Fibroblast of skin of right biceps (primary cell): Measurements from ENCODE around the gene USF2.
"Not testable (repeated sequence)": the region's sequence is repeated elsewhere in the genome, so short reads cannot be mapped to it uniquely, and the experiment has no call there.

Source experiments
- DNase-seq: peaks from one replicate; pipeline ENCODE4 v3.0.0-alpha.2; 2013

The USF2 gene

GRCh38 chr19:35286101-35286500 is 17.3 kb downstream of the USF2 start:
- not testable (repeated sequence) for DNase-seq

GRCh38 chr19:35287713-35288112 is 19.0 kb downstream of the USF2 start:
- DNase-seq: no peak

- DNase-seq: no peak
These were observed 19.6 kb downstream of the USF2 start for GRCh38 chr19:35288331-35288730.

GRCh38 chr19:35288906-35289305 is 20.1 kb downstream of the USF2 start:
- no peak for DNase-seq

GRCh38 chr19:35290381-35291127 is 21.8 kb downstream of the USF2 start:
- no peak for DNase-seq

GRCh38 chr19:35291259-35291658 is 22.5 kb downstream of the USF2 start:
- DNase-seq: no peak

- DNase-seq: no peak
These were observed 23.2 kb downstream of the USF2 start, which contains the start of gene MAG for GRCh38 chr19:35291916-35292315. TSS of gene MAG (plus strand) at chr19:35292161. CDS start at chr19:35295409, 3,248 bp downstream.

GRCh38 chr19:35292421-35293362 is 23.9 kb downstream of the USF2 start:
- no peak for DNase-seq

- DNase-seq: no peak
These were observed 24.6 kb downstream of the USF2 start for GRCh38 chr19:35293363-35293739.

- no peak for DNase-seq
These were observed 25.0 kb downstream of the USF2 start for GRCh38 chr19:35293808-35294207.

GRCh38 chr19:35294328-35294727 is 25.6 kb downstream of the USF2 start:
- no peak for DNase-seq

GRCh38 chr19:35294859-35295791 is 26.4 kb downstream of the USF2 start:
- DNase-seq: no peak

- DNase-seq: no peak
These were observed 27.2 kb downstream of the USF2 start for GRCh38 chr19:35295792-35296462.

GRCh38 chr19:35296644-35297514 is 28.1 kb downstream of the USF2 start:
- DNase-seq: no peak

GRCh38 chr19:35297515-35297848 is 28.7 kb downstream of the USF2 start:
- DNase-seq: no peak

GRCh38 chr19:35297922-35298321 is 29.2 kb downstream of the USF2 start:
- no peak for DNase-seq

- no peak for DNase-seq
These were observed 29.8 kb downstream of the USF2 start for GRCh38 chr19:35298561-35298972.

GRCh38 chr19:35299523-35300338 is 31.0 kb downstream of the USF2 start:
- DNase-seq: no peak

GRCh38 chr19:35300339-35300649 is 31.5 kb downstream of the USF2 start:
- no peak for DNase-seq

- no peak for DNase-seq
These were observed 33.2 kb downstream of the USF2 start for GRCh38 chr19:35301961-35302360.

GRCh38 chr19:35302446-35302845 is 33.7 kb downstream of the USF2 start:
- DNase-seq: no peak
